ENCODE measurements around the gene ART4.

DNA sequence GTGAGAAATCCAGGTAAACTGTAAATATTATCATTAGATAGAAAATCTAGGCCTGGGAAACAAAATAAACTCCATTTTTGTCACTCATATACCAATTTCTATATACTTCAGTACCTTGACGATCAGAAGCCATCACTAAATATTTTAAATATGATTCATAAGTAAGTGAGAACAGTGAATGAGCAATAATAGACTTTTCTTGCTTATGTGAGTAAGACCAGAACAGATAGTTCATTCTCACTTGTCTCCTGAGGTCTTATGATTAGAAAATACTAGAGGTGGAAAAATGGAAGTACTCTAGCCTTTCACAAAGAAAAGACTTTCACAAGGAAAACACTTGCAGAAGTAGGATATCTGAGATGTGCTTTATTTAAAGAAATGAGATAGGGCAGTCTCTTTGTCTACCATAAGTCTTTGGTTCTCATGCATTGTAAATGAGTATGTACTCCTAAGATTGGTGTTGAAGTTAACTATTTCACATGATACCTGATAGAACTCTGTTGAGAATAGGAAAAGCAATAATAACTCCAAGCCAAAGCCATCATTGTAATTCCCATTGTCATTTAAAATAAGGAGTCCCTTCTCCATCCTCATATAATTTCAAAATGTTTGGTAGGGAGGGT lies 19.2 kb downstream of the ART4 start:
- TF ChIP-seq, protein P1, sequence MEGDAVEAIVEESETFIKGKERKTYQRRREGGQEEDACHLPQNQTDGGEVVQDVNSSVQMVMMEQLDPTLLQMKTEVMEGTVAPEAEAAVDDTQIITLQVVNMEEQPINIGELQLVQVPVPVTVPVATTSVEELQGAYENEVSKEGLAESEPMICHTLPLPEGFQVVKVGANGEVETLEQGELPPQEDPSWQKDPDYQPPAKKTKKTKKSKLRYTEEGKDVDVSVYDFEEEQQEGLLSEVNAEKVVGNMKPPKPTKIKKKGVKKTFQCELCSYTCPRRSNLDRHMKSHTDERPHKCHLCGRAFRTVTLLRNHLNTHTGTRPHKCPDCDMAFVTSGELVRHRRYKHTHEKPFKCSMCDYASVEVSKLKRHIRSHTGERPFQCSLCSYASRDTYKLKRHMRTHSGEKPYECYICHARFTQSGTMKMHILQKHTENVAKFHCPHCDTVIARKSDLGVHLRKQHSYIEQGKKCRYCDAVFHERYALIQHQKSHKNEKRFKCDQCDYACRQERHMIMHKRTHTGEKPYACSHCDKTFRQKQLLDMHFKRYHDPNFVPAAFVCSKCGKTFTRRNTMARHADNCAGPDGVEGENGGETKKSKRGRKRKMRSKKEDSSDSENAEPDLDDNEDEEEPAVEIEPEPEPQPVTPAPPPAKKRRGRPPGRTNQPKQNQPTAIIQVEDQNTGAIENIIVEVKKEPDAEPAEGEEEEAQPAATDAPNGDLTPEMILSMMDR (IDR thresholded peaks at IDR 0.05; ENCODE audit: low read length), result no peak
- TF ChIP-seq EZH2phosphoT487 (IDR thresholded peaks at IDR 0.05; ENCODE audit: low read length), result no peak
- no peak for TF ChIP-seq EZH2 (optimal IDR thresholded peaks at IDR 0.05; ENCODE audit: low read depth, low read length)

All from MM.1S (cell line).